Measurements from ENCODE around the gene ZBTB20.

The ZBTB20 gene

GRCh38 chr3:114452937-114453336 lies 694.2 kb downstream of the ZBTB20 start:
- DNase-seq = no peak

GRCh38 chr3:114452256-114452655 lies 694.8 kb downstream of the ZBTB20 start:
- no peak for DNase-seq

DNA sequence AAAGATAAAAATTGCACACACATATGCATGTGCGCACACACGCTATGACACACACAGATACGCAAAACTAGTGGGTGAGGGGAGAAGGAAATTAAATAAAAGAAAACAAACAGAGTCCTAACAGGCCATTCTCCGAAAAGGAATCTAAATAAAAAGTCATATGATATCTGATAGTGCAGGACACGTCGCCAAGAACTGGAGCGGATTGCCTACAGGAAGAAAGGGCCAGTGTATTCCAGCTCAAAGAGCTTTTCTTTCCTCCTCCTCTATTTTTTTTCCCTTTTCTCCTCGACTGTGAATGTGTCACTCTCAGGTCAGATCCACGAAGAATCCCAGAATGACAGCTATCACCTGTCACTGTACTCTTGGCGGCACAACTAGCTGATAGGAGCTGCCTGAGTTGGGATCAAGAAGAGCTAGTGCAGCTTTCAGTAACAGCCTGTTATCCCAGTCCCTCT lies 695.5 kb downstream of the ZBTB20 start:
- DNase-seq = no peak

DNA sequence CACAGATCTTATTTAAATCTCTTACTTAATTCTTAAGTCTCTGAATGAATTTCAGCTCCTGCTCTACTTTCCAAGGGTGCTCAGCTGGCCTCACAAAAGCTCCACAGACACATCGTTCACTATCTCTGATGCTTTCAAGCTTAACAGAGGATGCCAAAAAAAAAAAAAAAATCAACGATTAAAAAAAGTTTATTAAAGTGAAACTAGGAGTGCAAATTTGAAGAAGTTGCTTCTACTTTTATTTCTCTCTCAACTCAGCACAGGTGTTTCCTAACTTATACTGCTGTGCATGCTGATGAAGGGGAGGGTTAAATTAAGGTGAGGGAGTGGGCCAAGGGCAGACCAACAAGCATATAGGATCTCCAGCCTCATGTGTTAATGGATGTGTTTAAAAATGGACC lies 696.0 kb downstream of the ZBTB20 start:
- DNase-seq = no peak

GRCh38 chr3:114450008-114450596 lies 697.0 kb downstream of the ZBTB20 start:
- DNase-seq = peak; percentile 52

DNA sequence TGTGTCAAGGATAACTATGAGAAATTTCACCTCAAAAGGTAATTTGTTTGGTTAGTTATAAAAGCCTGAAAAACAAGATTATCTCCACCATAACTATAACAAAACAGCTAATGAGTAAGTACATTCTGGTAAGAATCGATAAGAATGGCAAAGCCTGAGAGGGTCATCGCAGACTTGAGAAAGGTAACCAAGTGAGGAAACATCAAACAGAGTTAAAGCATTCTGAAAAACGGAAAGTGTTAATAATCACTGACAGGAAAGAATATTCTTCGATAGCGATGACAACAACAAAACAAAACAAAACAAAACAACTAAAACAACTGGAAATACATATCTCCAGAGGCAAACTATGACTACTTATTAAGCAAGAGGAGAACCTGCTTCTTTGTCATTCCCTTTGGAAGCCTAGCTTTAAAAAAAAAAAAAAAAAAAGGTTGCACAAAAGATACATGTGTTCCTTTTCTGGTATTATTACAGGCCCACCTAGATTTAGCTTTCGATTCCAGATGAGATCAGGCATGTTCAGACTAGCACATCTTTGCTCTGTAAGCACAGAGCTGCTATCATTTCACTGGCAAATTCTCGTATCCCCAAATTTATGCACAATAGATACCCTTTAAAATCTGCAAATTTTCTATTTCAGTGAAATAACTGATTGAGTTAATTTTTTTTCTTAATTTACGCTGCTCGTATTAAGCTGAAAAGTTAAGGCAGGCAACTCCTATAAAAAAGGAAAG lies 697.6 kb downstream of the ZBTB20 start:
- peak; percentile 74 for DNase-seq

DNA sequence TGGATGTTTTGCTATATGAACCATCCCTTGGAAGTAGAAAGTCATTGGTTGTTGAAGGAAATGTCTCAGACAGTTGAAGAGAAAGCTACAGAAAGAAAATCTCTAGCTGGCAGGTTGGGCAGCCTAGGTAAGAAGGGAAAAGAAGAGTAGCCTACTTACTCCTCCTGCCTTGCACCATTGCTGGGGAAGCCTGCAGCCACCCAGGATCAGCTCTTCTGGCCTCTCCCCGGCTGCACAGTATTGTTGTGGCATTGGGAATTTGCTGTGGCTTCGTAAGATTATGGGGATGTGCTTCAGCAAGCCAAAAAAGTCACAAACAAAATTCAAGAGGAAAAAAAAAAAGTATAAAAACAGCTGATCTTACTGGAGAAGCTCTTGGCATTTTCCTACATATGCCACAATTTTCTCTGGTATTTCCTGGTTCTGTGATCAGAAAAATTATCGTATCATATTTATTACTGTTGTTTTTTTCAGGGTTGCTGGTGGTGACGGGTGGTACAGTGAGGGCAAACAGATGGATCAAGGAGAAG lies 699.1 kb downstream of the ZBTB20 start:
- DNase-seq = no peak

DNA sequence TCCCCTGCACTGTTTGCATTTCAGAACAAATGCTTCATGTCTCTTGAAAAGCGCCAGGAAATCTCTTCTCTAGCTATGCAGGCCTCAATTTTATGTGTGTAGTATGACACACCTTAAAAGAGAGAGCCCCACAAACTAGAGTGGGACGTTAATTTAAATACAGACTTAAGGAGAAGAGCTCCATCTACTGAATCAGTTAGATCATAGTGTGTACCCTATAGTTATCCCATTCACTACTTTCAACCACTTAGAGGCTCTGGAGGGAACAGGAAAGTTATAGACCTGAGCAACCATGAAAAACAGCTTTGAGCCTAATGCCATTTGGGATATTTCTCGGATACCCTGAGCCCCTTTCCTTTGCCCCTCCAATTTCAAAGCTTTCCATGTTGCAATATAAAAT lies 699.5 kb downstream of the ZBTB20 start:
- DNase-seq = no peak

DNA sequence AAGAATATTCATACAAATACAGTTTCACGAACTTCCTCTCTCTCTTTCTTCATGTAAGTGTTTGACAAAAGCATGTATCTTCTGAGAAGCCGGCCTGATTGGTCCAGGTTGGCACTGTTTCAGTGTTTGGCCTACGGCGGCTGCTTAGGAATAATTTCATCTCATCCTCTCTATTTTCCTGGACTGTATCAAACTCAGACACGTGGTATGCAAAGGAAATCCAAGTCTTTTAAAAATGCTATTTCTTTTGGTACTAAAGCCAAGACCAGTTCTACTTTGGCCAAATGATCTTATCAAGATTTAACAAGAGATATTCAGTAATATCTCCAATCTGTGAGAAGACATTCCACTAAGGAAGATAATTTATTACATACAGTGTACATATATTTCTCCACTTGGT lies 700.5 kb downstream of the ZBTB20 start:
- DNase-seq = no peak

- DNase-seq = no peak
Measured at GRCh38 chr3:114445233-114445632, 701.9 kb downstream of the ZBTB20 start.

- no peak for DNase-seq
Measured at GRCh38 chr3:114444216-114444615, 702.9 kb downstream of the ZBTB20 start.

GRCh38 chr3:114442246-114442645 lies 704.8 kb downstream of the ZBTB20 start:
- DNase-seq = no peak

GRCh38 chr3:114441386-114441785 lies 705.7 kb downstream of the ZBTB20 start:
- DNase-seq = no peak

DNA sequence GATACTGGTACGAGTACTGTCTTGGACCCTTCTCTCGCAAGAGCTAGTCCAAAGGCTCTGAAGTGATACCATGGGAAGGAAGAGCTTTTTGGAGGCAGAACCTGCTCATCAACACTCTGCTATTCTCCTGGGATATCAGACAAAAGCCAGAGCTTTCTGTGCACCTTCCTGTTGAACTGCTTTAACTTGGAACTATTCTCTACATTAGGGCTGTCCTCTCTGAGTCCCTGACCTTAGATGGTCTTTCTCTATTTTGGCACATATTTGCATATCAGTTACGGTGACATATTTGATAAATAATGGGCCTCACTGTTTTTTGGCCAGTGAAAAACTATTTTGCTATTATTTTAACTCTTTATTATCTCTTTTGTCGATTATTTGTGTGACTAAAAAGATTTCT lies 706.4 kb downstream of the ZBTB20 start:
- DNase-seq = no peak

DNA sequence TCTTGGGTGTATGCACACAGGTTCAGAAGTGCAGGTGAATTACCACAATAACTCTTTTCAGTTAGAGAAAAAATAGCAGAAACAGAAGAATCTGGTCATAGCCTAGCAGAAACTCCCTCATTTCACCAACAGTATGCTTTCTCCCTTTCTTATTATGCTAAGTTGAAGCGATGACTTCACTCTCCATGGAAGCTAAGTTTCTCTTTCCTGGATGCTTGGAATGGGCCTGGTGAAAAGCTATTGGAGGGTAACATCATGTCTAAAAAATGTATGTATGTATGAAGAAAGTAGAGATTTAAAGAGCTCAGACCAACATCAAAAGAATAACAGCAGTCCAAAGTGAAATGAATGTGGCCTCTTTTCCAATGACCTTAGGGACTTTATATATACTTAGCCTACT lies 707.8 kb downstream of the ZBTB20 start:
- DNase-seq = no peak

- no peak for DNase-seq
Measured at GRCh38 chr3:114437897-114438296, 709.2 kb downstream of the ZBTB20 start.

- no peak for DNase-seq
Measured at GRCh38 chr3:114436182-114436581, 710.9 kb downstream of the ZBTB20 start.

GRCh38 chr3:114435386-114436115 lies 711.5 kb downstream of the ZBTB20 start:
- no peak for DNase-seq

GRCh38 chr3:114432310-114432709 lies 714.8 kb downstream of the ZBTB20 start:
- DNase-seq = no peak

- no peak for DNase-seq
Measured at GRCh38 chr3:114428044-114428595, 719.0 kb downstream of the ZBTB20 start.

- no peak for DNase-seq
Measured at GRCh38 chr3:114427285-114428043, 719.6 kb downstream of the ZBTB20 start.

- DNase-seq = no peak
Measured at GRCh38 chr3:114424337-114424736, 722.8 kb downstream of the ZBTB20 start.

DNA sequence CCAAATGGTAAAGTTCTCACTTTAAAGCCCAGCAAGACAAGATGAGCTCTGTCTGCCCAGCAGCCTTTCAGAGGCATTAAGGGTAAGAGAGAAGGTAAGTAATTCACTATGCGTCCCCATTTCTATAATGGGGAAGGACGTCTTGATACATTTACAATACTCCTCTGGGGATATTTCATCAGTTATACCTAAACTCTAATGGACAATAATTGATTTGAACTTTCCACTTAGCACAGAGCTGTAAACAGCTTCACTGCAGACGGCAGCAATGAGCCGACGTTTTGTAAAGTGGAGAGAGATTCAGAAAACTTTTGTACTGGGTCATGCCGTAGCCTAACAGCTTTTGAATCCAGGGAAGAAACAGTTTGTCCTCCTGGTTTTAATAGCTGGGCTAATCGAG lies 725.9 kb downstream of the ZBTB20 start:
- DNase-seq = no peak
